ENCODE data around the gene MRPS12. TPM values are rescaled to one million over a fixed set of nuclear protein-coding genes. Genes with fewer than 3 reads are reported as not detected.

MRPS12 gene
- total and polyA plus RNA-seq, 2 of the 13 experiments (the other 11 are each of a cell fraction or from before 2014, with no cell fraction given), result 27.5 to 54.8 TPM

GRCh38 chr19:38929929-38930775, 592 bp upstream of the MRPS12 start, which contains the start of gene SARS2 (continued):
- no peak for TF ChIP-seq PAXIP1 (CRISPR knock-in tag; conservative IDR thresholded peaks at IDR 0.05)
- peak; percentile 80; the same call in 1 of the 2 replicates for TF ChIP-seq HNRNPL (IDR thresholded peaks at IDR 0.05; ENCODE audit: low read depth, low read length)
- TF ChIP-seq ZC3H4 (CRISPR knock-in tag; IDR thresholded peaks at IDR 0.05; ENCODE audit: borderline replicate concordance), result no peak
- no peak for TF ChIP-seq TOE1 (CRISPR knock-in tag; IDR thresholded peaks at IDR 0.05)
- TF ChIP-seq ZSCAN25 (CRISPR knock-in tag; IDR thresholded peaks at IDR 0.05), result no peak
- no peak for TF ChIP-seq NFIC (IDR thresholded peaks at IDR 0.05; ENCODE audit: low read length)
- TF ChIP-seq TARDBP (CRISPR knock-in tag; IDR thresholded peaks at IDR 0.05), result peak; percentile 67; the same call in 1 of the 2 replicates
- TF ChIP-seq PRDM4 (CRISPR knock-in tag; IDR thresholded peaks at IDR 0.05; ENCODE audit: borderline replicate concordance), result no peak
- TF ChIP-seq STAG1 (CRISPR knock-in tag; IDR thresholded peaks at IDR 0.05), result peak; percentile 86
- TF ChIP-seq PREB (CRISPR knock-in tag; IDR thresholded peaks at IDR 0.05), result no peak
- TF ChIP-seq CREBL2 (CRISPR knock-in tag; IDR thresholded peaks at IDR 0.05; ENCODE audit: borderline replicate concordance), result no peak
- no peak for TF ChIP-seq RBM39 (IDR thresholded peaks at IDR 0.05; ENCODE audit: low read depth, low read length, poor library complexity, severe bottlenecking)
- TF ChIP-seq HNRNPUL1 (IDR thresholded peaks at IDR 0.05; ENCODE audit: low read depth, low read length), result no peak
- no peak for TF ChIP-seq PCBP1 (IDR thresholded peaks at IDR 0.05; ENCODE audit: borderline replicate concordance, low read depth, low read length)
- TF ChIP-seq ZNF775 (CRISPR knock-in tag; IDR thresholded peaks at IDR 0.05; ENCODE audit: borderline replicate concordance), result no peak
- TF ChIP-seq ZNF501 (CRISPR knock-in tag; IDR thresholded peaks at IDR 0.05), result peak; percentile 91
- TF ChIP-seq HMGXB4 (CRISPR knock-in tag; IDR thresholded peaks at IDR 0.05; ENCODE audit: borderline replicate concordance in 1 of 2, low read depth in 1 of 2), result peak; percentile 80 to 85
- TF ChIP-seq PHF5A (CRISPR knock-in tag; IDR thresholded peaks at IDR 0.05; ENCODE audit: low read depth, unreplicated experiment), result no peak
- peak; percentile 25; the same call in 1 of the 2 replicates for TF ChIP-seq RXRB (CRISPR knock-in tag; IDR thresholded peaks at IDR 0.05; ENCODE audit: borderline replicate concordance)
